K562 (cell line): ENCODE results near the gene PCDH1. TPM values are rescaled to one million over a fixed set of nuclear protein-coding genes. Genes with fewer than 3 reads are reported as not detected.

ENCODE experiments used
- ATAC-seq: fragments of 200-7000 bp; cut with Tn5 transposase; 3 replicates; pipeline ENCODE4 v1.9.1; 2020; ENCODE audit warnings: moderate library complexity
- Bru-seq: library from RNA; stranded (reverse); fragments of 400-500 nt; gene quantifications from one replicate; lab custom pipeline; 2021; lab: Mats Ljungman, UMichigan
- BruChase-seq, 2 experiments: library from RNA; stranded (reverse); fragments of 400-500 nt; gene quantifications; one replicate each; lab custom pipeline; 2021; lab: Mats Ljungman, UMichigan
- BruUV-seq: library from RNA; stranded (reverse); fragments of 400-500 nt; replicated peaks from 2 replicates; lab custom pipeline; 2021; lab: Mats Ljungman, UMichigan
- CTCF ChIA-PET: fragments of 300-600 bp; formaldehyde crosslinking; extraction: SDS; loops from one replicate; lab custom pipeline; 2021; ENCODE audit warnings: low intra/inter-chr PET ratio; lab: Yijun Ruan, JAX
- POLR2A ChIA-PET: fragments of 300-600, 350-650 bp; sonication (Branson Sonifier 250); formaldehyde crosslinking; extraction: SDS; loops from one replicate; lab custom pipeline; 2021; ENCODE audit warnings: antibody characterized with exemption, inconsistent platforms; lab: Yijun Ruan, JAX
- DNase-seq, 4 experiments: peaks; one replicate each; pipeline versions ENCODE4 v3.0.0 to v3.0.0-alpha.2; 2011 to 2018; ENCODE audit warnings: low spot score in 3 of 4, mixed read lengths in 3 of 4; ENCODE audit errors: extremely low read depth in 1 of 4
- FAIRE-seq: peaks from 2 replicates; lab custom pipeline; 2011; peaks lifted over from hg19 to GRCh38; lab: Jason Lieb, UNC
- H2AFZ ChIP-seq: 2 replicates; pipeline ENCODE4 v1.6.0; 2011; ENCODE audit warnings: low read depth, low read length, control low read depth, inconsistent platforms
- H3K27ac ChIP-seq: fragments of 200-600 bp; 3 replicates; pipeline ENCODE4 v1.8.0; 2011; ENCODE audit warnings: low read depth, mild to moderate bottlenecking, control low read depth, inconsistent platforms, low read length, moderate library complexity, mixed read lengths; ENCODE audit errors: extremely low read depth
- H3K27me3 ChIP-seq, 2 experiments: fragments of 300-600 bp in 1 of 2; 2 replicates in 1 of 2; 3 replicates in 1 of 2; pipeline versions ENCODE4 v1.6.0 to v1.8.0; 2011; ENCODE audit warnings: inconsistent platforms in 2 of 2, low read length in 2 of 2, mild to moderate bottlenecking in 1 of 2, mixed read lengths in 1 of 2, moderate library complexity in 1 of 2; ENCODE audit not compliant: control insufficient read depth in 2 of 2, insufficient read depth in 2 of 2
- H3K36me3 ChIP-seq: fragments of 300-600 bp; 3 replicates; pipeline ENCODE4 v1.8.0; 2011; ENCODE audit warnings: mild to moderate bottlenecking, low read length, inconsistent platforms; ENCODE audit not compliant: control insufficient read depth, insufficient read depth
- H3K4me1 ChIP-seq, 2 experiments: fragments of 200-600 bp in 1 of 2; replicated peaks in 1 of 2; 2 replicates in 1 of 2; 3 replicates in 1 of 2; pipeline versions ENCODE4 v1.5.1 to v1.8.0; 2011; ENCODE audit warnings: inconsistent platforms in 2 of 2, low read length in 2 of 2, mild to moderate bottlenecking in 1 of 2, mixed read lengths in 1 of 2, moderate library complexity in 1 of 2; ENCODE audit not compliant: control insufficient read depth in 2 of 2, insufficient read depth in 2 of 2
- H3K4me2 ChIP-seq: 2 replicates; pipeline ENCODE4 v1.6.1; 2011; ENCODE audit warnings: low read length, control low read depth, inconsistent platforms, mixed read lengths; ENCODE audit not compliant: insufficient read depth
- H3K4me3 ChIP-seq: fragments of 200-600 bp; sonication (generic), shearing (Covaris generic); 2 replicates; pipeline ENCODE4 v1.5.1; 2016; ENCODE audit warnings: control low read depth, inconsistent platforms
- H3K79me2 ChIP-seq: fragments of 200-600 bp; 3 replicates; pipeline ENCODE4 v1.8.0; 2011; ENCODE audit warnings: low read length, inconsistent platforms; ENCODE audit not compliant: control insufficient read depth, insufficient read depth
- H3K9ac ChIP-seq, 2 experiments: 2 replicates each; pipeline versions ENCODE4 v1.6.0 to v1.6.1; 2011; ENCODE audit warnings: low read depth in 2 of 2, low read length in 2 of 2, control low read depth in 1 of 2, inconsistent platforms in 1 of 2, mild to moderate bottlenecking in 1 of 2, mixed read lengths in 1 of 2; ENCODE audit not compliant: insufficient read depth in 1 of 2
- H3K9me1 ChIP-seq: one replicate; pipeline ENCODE4 v1.6.0; 2011; ENCODE audit warnings: inconsistent platforms, mild to moderate bottlenecking, low read length, moderate library complexity; ENCODE audit not compliant: control insufficient read depth, insufficient read depth
- H3K9me3 ChIP-seq: replicated peaks from 2 replicates; pipeline ENCODE4 v1.5.1; 2011; ENCODE audit warnings: low read depth, low read length, inconsistent platforms; ENCODE audit not compliant: control insufficient read depth, insufficient read depth
- H4K20me1 ChIP-seq: replicated peaks from 2 replicates; pipeline ENCODE4 v1.6.1; 2011; ENCODE audit warnings: low read length, inconsistent platforms, mixed read lengths; ENCODE audit not compliant: control insufficient read depth, insufficient read depth
- ERF ChIP-seq: fragments of 450-650 bp; formaldehyde crosslinking; IDR thresholded peaks from 2 replicates; pipeline ENCODE4 v1.4.0; 2020; ENCODE audit warnings: mild to moderate bottlenecking, mixed read lengths
- PHF8 ChIP-seq: fragments of 200-600 bp; sonication (generic); IDR thresholded peaks from 2 replicates; pipeline ENCODE4 v1.6.1; 2012; ENCODE audit warnings: mixed run types, mild to moderate bottlenecking, inconsistent platforms, low read length, moderate library complexity, borderline replicate concordance
- RBM17 ChIP-seq: fragments of 200-400 bp; formaldehyde crosslinking; IDR thresholded peaks from 2 replicates; pipeline ENCODE4 v1.6.1; 2017; ENCODE audit warnings: low read depth, mild to moderate bottlenecking, low read length, borderline replicate concordance
- SETDB1 ChIP-seq: IDR thresholded peaks from one replicate; pipeline ENCODE4 v1.6.1; 2012; ENCODE audit warnings: low read length, control low read depth, inconsistent platforms
- THRB ChIP-seq: fragments of 450-650 bp; formaldehyde crosslinking; conservative IDR thresholded peaks from 2 replicates; pipeline ENCODE4 v1.4.0; 2022; ENCODE audit warnings: mild to moderate bottlenecking, missing genetic modification characterization
- VEZF1 ChIP-seq: fragments of 200-800 bp; sonication (Bioruptor generic); IDR thresholded peaks from 2 replicates; pipeline ENCODE4 v1.6.1; 2017; ENCODE audit warnings: missing genetic modification characterization, missing compliant biosample characterization
- ZFX ChIP-seq: sonication (generic); formaldehyde crosslinking; IDR thresholded peaks from 2 replicates; pipeline ENCODE4 v1.8.0; 2022; ENCODE audit warnings: mild to moderate bottlenecking, missing genetic modification reagents, moderate library complexity
- ZMIZ1 ChIP-seq, 2 experiments: fragments of 150-350 bp in 1 of 2; IDR thresholded peaks; 2 replicates each; pipeline ENCODE4 v1.6.1; 2012 to 2016; ENCODE audit warnings: low read depth in 2 of 2, low read length in 2 of 2, mild to moderate bottlenecking in 1 of 2, moderate library complexity in 1 of 2
- ZNF212 ChIP-seq: fragments of 450-650 bp; formaldehyde crosslinking; IDR thresholded peaks from 2 replicates; pipeline ENCODE4 v1.4.0; 2020; ENCODE audit warnings: mild to moderate bottlenecking
- ZNF354B ChIP-seq: fragments of 250-450 bp; sonication (Bioruptor Pico); IDR thresholded peaks from 2 replicates; pipeline ENCODE4 v1.4.0; 2020
- WGBS: fragments of 100-300 bp; shearing (Covaris generic); methylation state at CpG from one replicate; pipeline ENCODE4 v1.1.6; 2016; ENCODE audit warnings: low coverage, mixed read lengths; ENCODE audit not compliant: insufficient coverage; ENCODE audit errors: missing lambda C conversion rate; 5-methylcytosine and 5-hydroxymethylcytosine counted together
- in situ Hi-C: fragments of 300-500 bp; cut with MboI; formaldehyde crosslinking; loops from 4 replicates; pipeline ENCODE4 v1.15.0; 2018; ENCODE audit warnings: inconsistent platforms, mixed read lengths
- intact Hi-C: fragments of 100-400 bp; cut with micrococcal nuclease; formaldehyde crosslinking; loops from 2 replicates; pipeline ENCODE4 v1.14.2; 2022
- long read RNA-seq, 3 experiments: library from polyadenylated mRNA in 2 of 3; library from RNA in 1 of 3; unstranded in 2 of 3; stranded (forward) in 1 of 3; transcript quantifications; one replicate each; pipeline ENCODE4 v2.0.0, GENCODE V29; 2019 to 2022
- polyA minus RNA-seq, 3 experiments: library from RNA; depleted of rRNA, polyadenylated mRNA; stranded (reverse); fragments of >200 nt; gene quantifications; 2 replicates each; pipeline ENCODE4 v1.2.3, GENCODE V29; 2011
- polyA plus RNA-seq, 8 experiments: library from polyadenylated mRNA; depleted of rRNA in 4 of 8; stranded (reverse) in 5 of 8; unstranded in 3 of 8; fragments of >200 nt; fragmentation: Nextera tagmentation in 2 of 8; fragmentation: Illumina TruSeq in 1 of 8; extraction: Ambion mirVana in 2 of 8; extraction: Trizol in 1 of 8; gene quantifications; 2 replicates each; pipeline versions ENCODE4 v1.2.1 to v1.2.3, GENCODE V29; 2011 to 2014; ENCODE audit warnings: inconsistent platforms in 1 of 8, missing spikeins in 1 of 8
- total RNA-seq, 7 experiments: library from RNA; depleted of rRNA in 6 of 7; stranded (reverse); fragments of >200 nt in 6 of 7; fragmentation: Illumina TruSeq in 2 of 7; extraction: Trizol in 2 of 7; gene quantifications; 2 replicates each; pipeline versions ENCODE4 v1.2.1 to v1.2.3, GENCODE V29; 2011 to 2021; ENCODE audit warnings: low replicate concordance in 1 of 7

PCDH1 gene
- total RNA-seq (2011; cell fraction: chromatin; rRNA removed; ENCODE audit: low replicate concordance): 3.9 and 10.2 TPM in 2 replicates
- total RNA-seq (2011; cell fraction: nucleolus; rRNA removed): 12.1 and 13.5 TPM in 2 replicates
- total RNA-seq (2011; cell fraction: nucleoplasm; rRNA removed): 6.8 and 8.7 TPM in 2 replicates
- 3.3 and 3.6 TPM in 2 replicates for total RNA-seq (2014; rRNA removed)
- 0.77 and 1.1 TPM in 2 replicates for total RNA-seq (2014; rRNA removed; fragmentation: Illumina TruSeq; extraction: Trizol)
- 0.80 and 1.1 TPM in 2 replicates for total RNA-seq (2015; rRNA removed; fragmentation: Illumina TruSeq; extraction: Trizol)
- total RNA-seq (2021): 3.2 and 3.6 TPM in 2 replicates
- 1.1 and 2.3 TPM in 2 replicates for polyA plus RNA-seq (2011; rRNA removed)
- polyA plus RNA-seq (2011; cell fraction: cytosol; rRNA removed): 1.9 and 4.1 TPM in 2 replicates
- 0.95 and 3.6 TPM in 2 replicates for polyA plus RNA-seq (2011; cell fraction: nucleus; rRNA removed)
- 1.5 and 1.6 TPM in 2 replicates for polyA plus RNA-seq (2012)
- 2.2 and 2.3 TPM in 2 replicates for polyA plus RNA-seq (2014; fragmentation: Illumina TruSeq; extraction: Trizol)
- polyA plus RNA-seq (2014; fragmentation: Nextera tagmentation; extraction: Ambion mirVana): under 1 TPM in 1 of 2 experiments, not detected in 1; 0.11 TPM
- polyA plus RNA-seq (2014; rRNA removed): 1.4 and 1.6 TPM in 2 replicates
- 2.4 and 11.1 TPM in 2 replicates for polyA minus RNA-seq (2011; rRNA and poly(A)+ RNA removed)
- polyA minus RNA-seq (2011; cell fraction: cytosol; rRNA and poly(A)+ RNA removed): 2.3 and 6.8 TPM in 2 replicates
- 1.6 and 2.2 TPM in 2 replicates for polyA minus RNA-seq (2011; cell fraction: nucleus; rRNA and poly(A)+ RNA removed)
- percentile 51 among the genes with signal in this experiment for Bru-seq, nascent RNA
- percentile 41 among the genes with signal in this experiment for BruChase-seq, experiment 1, labeled RNA remaining after a 2-hour chase
- percentile 41 among the genes with signal in this experiment for BruChase-seq, experiment 2, labeled RNA remaining after a 6-hour chase
- long read RNA-seq, experiment 1, partial matches to known transcripts: 1 of 9 reads
- long read RNA-seq, experiment 1, other reads (novel, unspliced or antisense): 5 of 9 reads
- long read RNA-seq, experiment 2, partial matches to known transcripts: 0 of 3 reads
- long read RNA-seq, experiment 2, other reads (novel, unspliced or antisense): 0 of 3 reads
- long read RNA-seq, experiment 3, partial matches to known transcripts: 0 of 1 reads
- long read RNA-seq, experiment 3, other reads (novel, unspliced or antisense): 1 of 1 reads

DNA sequence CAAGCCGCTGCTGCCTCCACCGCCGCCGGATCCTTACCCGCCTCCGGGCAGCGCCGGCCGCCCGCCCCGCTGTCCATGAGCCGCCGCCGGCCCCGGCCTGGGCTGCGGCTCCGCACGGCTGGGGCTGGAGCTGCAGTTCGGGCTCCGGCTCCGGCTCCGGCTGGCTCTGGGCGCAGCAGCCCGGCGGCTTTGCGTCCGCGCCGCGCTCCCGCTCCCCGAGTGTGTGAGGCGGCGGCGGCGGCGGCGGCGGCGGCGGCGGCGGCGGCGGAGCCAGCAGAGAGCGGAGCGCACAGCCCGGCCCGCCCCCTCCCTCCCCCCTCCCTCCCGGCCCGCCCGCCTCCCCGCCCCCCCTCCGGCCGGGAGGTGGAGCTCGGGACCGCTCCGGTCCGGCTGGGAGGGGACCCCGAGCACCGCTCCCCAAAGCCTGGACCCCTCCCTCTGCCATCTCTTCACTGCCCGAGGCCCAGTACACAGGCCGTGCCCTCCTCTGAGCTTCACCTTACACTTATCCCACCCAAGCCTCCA is at the start of gene PCDH1:
TSS of gene PCDH1 (minus strand) at position 225 of the 525 bp plus-strand sequence. CDS start at position 77, 148 bp downstream.
- Histone ChIP-seq H3K9me1 (peaks cover 1% of the 10 kb centered on the region), H3K9ac (peak within 1 kb of the TSS in 1 of 2 experiments; percentile 91), H3K27me3 (peaks cover 22 to 70% of the 10 kb centered on the region in 2 experiments), H3K79me2 (no peaks in the 10 kb centered on the region), H3K36me3 (no peaks in the 10 kb centered on the region), H4K20me1 (peaks cover 36% of the 10 kb centered on the region), H2AFZ (peak within 1 kb of the TSS; percentile 90), H3K9me3 (no peaks in the 10 kb centered on the region), H3K4me1 (peaks cover 37 to 55% of the 10 kb centered on the region in 2 experiments; a peak in 4 of 5 replicates), H3K4me2 (peak within 1 kb of the TSS; percentile 91), H3K27ac (no peak within 1 kb of the TSS; the same call in 2 of the 3 replicates), H3K4me3 (peak within 1 kb of the TSS; percentile 58)
- POLR2A ChIA-PET: interaction anchor here (0.6 to 1.2 kb wide), 8 partner anchors 14 to 1663 kb away, joined by 3 to 6 read pairs (median 4); partner anchors contain the start of gene GNPDA1
- intact Hi-C loops (loop anchor here (1.0 to 2.0 kb wide), 3 partner anchors 61 to 121 kb away; no protein-coding TSS in a partner anchor), in situ Hi-C loops (no loop called here)
- BruUV-seq: no TSS peak
- peak; percentile 64 to 83 (median 76) for DNase-seq
- ATAC-seq: peak; percentile 39
- CTCF ChIA-PET: interaction anchor here (0.6 to 1.9 kb wide), 4 partner anchors 176 to 679 kb away, joined by 3 to 20 read pairs (median 6); partner anchors contain the start of gene PCDHB11
- WGBS: 3% methylated on average over 18 of the region's 63 CpGs
- FAIRE-seq: no peak
- TF ChIP-seq ZNF212 (CRISPR knock-in tag) (no peak), ERF (CRISPR knock-in tag) (no peak), SETDB1 (no peak), ZFX (CRISPR knock-in tag) (no peak), VEZF1 (CRISPR knock-in tag) (peak; percentile 88), ZMIZ1 (IDR thresholded peaks at IDR 0.05; ENCODE audit: low read depth in 2 of 2, low read length in 2 of 2) (no peak), RBM17 (no peak), ZNF354B (no peak), PHF8 (peak; percentile 25; the same call in 1 of the 2 replicates), THRB (no peak)
